Renal cortex interstitium (tissue), 15 donors: ENCODE data around the gene EPN2. TPM values are rescaled to one million over a fixed set of nuclear protein-coding genes. Genes with fewer than 3 reads are reported as not detected.
"Not testable (repeated sequence)": the region's sequence is repeated elsewhere in the genome, so short reads cannot be mapped to it uniquely, and the experiment has no call there.

Source experiments
- DNase-seq, 11 donors: peaks; one replicate each; pipeline ENCODE4 v3.0.0-alpha.2; 2013; ENCODE audit warnings: low read depth in 9 of 11, low spot score in 4 of 11; ENCODE audit errors: extremely low read depth in 1 of 11
- long read RNA-seq, 16 experiments: transcript quantifications; one replicate each; lab custom pipeline, GENCODE V29; 2026
- polyA plus RNA-seq, 3 donors: library from polyadenylated mRNA; unstranded; fragments of 120-200 nt; gene quantifications; one replicate each; pipeline ENCODE4 v1.2.1, GENCODE V29; 2013; ENCODE audit not compliant: insufficient read length in 3 of 3

The EPN2 gene
- 10 to 100 TPM; 45.8 to 52.2 (median 48.6) TPM for polyA plus RNA-seq
- long read RNA-seq, donor 1, full-length matches to known transcripts: 15 of 15 reads
- long read RNA-seq, donor 1, partial matches to known transcripts: 0 of 15 reads
- long read RNA-seq, donor 1, other reads (novel, unspliced or antisense): 0 of 15 reads
- long read RNA-seq, donor 2, full-length matches to known transcripts: 17 of 17 reads
- long read RNA-seq, donor 2, partial matches to known transcripts: 0 of 17 reads
- long read RNA-seq, donor 2, other reads (novel, unspliced or antisense): 0 of 17 reads
- long read RNA-seq, donor 3, full-length matches to known transcripts: 19 of 47 reads
- long read RNA-seq, donor 3, partial matches to known transcripts: 28 of 47 reads
- long read RNA-seq, donor 3, other reads (novel, unspliced or antisense): 0 of 47 reads
- long read RNA-seq, donor 4, full-length matches to known transcripts: 12 of 24 reads
- long read RNA-seq, donor 4, partial matches to known transcripts: 12 of 24 reads
- long read RNA-seq, donor 4, other reads (novel, unspliced or antisense): 0 of 24 reads
- long read RNA-seq, donor 5: 0 reads
- long read RNA-seq, donor 6, full-length matches to known transcripts: 22 of 30 reads
- long read RNA-seq, donor 6, partial matches to known transcripts: 8 of 30 reads
- long read RNA-seq, donor 6, other reads (novel, unspliced or antisense): 0 of 30 reads
- long read RNA-seq, donor 7, full-length matches to known transcripts: 10 of 85 reads
- long read RNA-seq, donor 7, partial matches to known transcripts: 70 of 85 reads
- long read RNA-seq, donor 7, other reads (novel, unspliced or antisense): 5 of 85 reads
- long read RNA-seq, donor 8: 0 reads
- long read RNA-seq, donor 9, transcript EPN2-221 (3 exons, 309 nt): major isoform, 11 of 13 reads
- long read RNA-seq, donor 9, partial matches to known transcripts: 0 of 13 reads
- long read RNA-seq, donor 9, other reads (novel, unspliced or antisense): 0 of 13 reads
- long read RNA-seq, donor 10, full-length matches to known transcripts: 12 of 158 reads
- long read RNA-seq, donor 10, partial matches to known transcripts: 67 of 158 reads
- long read RNA-seq, donor 10, other reads (novel, unspliced or antisense): 79 of 158 reads
- long read RNA-seq, donor 11, full-length matches to known transcripts: 15 of 24 reads
- long read RNA-seq, donor 11, partial matches to known transcripts: 9 of 24 reads
- long read RNA-seq, donor 11, other reads (novel, unspliced or antisense): 0 of 24 reads
- long read RNA-seq, donor 12, full-length matches to known transcripts: 9 of 9 reads
- long read RNA-seq, donor 12, partial matches to known transcripts: 0 of 9 reads
- long read RNA-seq, donor 12, other reads (novel, unspliced or antisense): 0 of 9 reads
- long read RNA-seq, donor 13: 0 reads
- long read RNA-seq, donor 14, full-length matches to known transcripts: 8 of 8 reads
- long read RNA-seq, donor 14, partial matches to known transcripts: 0 of 8 reads
- long read RNA-seq, donor 14, other reads (novel, unspliced or antisense): 0 of 8 reads
- long read RNA-seq, donor 15, full-length matches to known transcripts: 1 of 1 reads
- long read RNA-seq, donor 15, partial matches to known transcripts: 0 of 1 reads
- long read RNA-seq, donor 15, other reads (novel, unspliced or antisense): 0 of 1 reads
- long read RNA-seq, donor 16, full-length matches to known transcripts: 33 of 653 reads
- long read RNA-seq, donor 16, partial matches to known transcripts: 580 of 653 reads
- long read RNA-seq, donor 16, other reads (novel, unspliced or antisense): 40 of 653 reads

DNA sequence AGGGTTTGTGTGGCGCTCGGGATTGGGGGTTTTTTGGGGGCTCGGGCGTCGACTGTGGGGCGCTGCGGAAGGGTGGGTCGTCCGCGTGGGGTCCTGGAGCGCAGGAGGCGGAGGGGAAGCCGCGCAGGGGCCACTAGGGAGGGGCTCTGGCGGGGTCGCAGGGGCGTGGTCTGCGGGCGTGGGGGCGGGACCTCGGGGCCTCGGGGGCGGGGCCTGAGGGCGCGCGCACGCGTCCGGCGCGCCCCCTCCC lies at the start of gene EPN2:
Gene EPN2, plus strand, starts transcription at position 228 of the 250 bp plus-strand sequence. CDS start 45,754 bp downstream, outside the sequence.
- DNase-seq: peak in 4 of 11 donors; percentile 43 to 67 (median 60)

DNA sequence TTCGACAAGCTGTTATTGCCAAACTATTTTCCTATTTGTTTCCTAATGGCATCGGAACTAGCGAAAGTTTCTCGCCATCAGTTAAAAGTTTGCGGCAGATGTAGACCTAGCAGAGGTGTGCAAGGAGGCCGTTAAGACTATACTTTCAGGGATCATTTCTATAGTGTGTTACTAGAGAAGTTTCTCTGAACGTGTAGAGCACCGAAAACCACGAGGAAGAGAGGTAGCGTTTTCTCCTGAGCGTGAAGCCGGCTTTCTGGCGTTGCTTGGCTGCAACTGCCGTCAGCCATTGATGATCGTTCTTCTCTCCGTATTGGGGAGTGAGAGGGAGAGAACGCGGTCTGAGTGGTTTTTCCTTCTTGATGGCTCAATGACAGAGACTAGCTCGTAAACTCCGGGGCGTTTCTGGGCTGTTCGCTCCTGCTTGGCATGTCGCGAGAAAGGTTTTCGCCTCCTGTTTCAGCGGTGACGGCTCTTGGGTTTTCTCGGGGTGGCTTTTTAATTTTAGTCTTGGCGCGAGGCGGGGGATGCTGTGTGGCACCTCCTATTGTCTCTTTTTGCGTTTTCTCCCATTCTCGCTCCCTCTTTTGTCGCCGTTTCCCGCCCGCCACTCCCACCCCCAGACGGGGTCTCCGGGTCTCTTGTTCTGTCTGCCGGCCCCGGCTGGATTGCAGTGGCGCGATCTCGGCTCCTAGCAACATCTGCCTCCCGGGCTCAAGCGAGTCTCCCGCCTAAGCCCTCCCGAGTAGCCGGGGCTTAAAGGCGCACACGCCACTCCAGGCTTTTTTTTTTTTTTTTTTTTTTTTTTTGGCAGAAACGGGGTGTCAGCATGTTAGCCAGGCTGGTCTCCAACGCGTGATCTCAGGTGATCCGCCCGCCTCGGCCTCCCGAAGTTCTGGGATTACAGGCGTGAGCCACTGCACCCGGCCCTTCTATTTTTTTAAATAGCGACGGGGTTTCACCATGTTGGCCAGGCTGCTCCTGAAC lies 49.0 kb upstream of the EPN2 start:
- DNase-seq: not testable (repeated sequence)

DNA sequence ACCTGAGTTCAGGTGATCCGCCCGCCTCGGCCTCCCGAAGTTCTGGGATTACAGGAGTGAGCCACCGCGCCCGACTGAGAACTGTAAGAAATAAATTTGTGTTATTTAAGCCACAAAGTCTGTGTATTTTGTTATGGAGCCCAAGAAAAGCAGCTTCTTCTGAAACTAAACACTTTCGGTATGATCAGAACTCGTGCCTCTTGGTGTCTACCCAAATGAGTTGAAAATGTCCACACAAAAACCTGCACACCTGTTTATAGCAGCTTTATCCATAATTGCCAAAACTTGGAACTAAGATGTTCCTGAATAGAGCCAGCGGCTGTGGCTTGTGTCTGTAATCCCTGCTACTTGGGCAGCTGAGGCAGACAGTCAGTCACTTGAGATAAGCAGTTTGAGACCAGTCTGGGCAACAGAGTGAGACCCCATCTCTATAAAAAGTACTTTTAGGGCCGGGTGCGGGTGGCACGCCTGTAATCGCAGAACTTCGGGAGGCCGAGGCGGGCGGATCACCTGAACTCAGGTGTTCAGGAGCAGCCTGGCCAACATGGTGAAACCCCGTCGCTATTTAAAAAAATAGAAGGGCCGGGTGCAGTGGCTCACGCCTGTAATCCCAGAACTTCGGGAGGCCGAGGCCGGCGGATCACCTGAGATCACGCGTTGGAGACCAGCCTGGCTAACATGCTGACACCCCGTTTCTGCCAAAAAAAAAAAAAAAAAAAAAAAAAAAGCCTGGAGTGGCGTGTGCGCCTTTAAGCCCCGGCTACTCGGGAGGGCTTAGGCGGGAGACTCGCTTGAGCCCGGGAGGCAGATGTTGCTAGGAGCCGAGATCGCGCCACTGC lies 48.1 kb upstream of the EPN2 start:
- DNase-seq: not testable (repeated sequence)

DNA sequence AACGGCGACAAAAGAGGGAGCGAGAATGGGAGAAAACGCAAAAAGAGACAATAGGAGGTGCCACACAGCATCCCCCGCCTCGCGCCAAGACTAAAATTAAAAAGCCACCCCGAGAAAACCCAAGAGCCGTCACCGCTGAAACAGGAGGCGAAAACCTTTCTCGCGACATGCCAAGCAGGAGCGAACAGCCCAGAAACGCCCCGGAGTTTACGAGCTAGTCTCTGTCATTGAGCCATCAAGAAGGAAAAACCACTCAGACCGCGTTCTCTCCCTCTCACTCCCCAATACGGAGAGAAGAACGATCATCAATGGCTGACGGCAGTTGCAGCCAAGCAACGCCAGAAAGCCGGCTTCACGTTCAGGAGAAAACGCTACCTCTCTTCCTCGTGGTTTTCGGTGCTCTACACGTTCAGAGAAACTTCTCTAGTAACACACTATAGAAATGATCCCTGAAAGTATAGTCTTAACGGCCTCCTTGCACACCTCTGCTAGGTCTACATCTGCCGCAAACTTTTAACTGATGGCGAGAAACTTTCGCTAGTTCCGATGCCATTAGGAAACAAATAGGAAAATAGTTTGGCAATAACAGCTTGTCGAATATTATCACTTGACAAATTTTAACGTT lies 47.3 kb upstream of the EPN2 start:
- DNase-seq: not testable (repeated sequence)

DNA sequence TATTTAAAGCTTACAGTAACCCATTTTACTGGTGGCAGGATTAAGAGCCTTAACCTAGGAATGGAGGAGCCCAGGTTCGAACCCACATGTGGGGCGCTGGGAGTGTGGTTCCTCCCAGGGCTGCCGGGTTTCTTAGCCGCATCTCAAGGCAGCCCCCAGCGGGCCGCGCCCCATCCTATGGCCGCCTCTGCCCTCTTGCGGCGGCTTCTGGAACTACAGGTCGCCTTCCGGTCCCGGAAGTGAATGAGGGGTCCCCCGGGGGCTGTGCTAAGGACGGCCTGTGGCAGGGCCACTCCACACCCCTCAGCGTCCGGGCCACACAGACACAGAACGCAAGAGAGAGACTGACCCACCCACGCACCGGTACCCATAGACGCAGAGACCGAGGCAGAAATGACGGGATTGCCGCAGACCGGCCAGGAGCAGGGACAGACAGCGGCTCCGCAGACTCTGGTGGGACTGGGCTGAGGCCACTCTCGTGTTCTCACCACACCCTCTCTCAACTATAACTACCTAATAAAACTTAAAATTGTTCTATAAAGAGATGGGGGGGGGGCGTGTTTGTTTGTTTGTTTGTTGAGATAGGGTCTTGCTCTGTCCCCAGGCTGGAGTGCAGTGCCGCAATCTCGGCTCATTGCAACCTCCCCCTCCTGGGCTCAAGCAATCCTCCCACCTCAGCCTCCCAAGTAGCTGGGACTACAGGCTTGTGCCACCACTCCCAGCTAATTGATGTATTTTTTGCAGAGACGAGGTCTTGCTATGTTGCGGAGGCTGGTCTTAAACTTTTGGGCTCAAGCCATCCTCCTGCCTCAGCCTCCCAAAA lies 40.6 kb upstream of the EPN2 start:
- DNase-seq: not testable (repeated sequence)

DNA sequence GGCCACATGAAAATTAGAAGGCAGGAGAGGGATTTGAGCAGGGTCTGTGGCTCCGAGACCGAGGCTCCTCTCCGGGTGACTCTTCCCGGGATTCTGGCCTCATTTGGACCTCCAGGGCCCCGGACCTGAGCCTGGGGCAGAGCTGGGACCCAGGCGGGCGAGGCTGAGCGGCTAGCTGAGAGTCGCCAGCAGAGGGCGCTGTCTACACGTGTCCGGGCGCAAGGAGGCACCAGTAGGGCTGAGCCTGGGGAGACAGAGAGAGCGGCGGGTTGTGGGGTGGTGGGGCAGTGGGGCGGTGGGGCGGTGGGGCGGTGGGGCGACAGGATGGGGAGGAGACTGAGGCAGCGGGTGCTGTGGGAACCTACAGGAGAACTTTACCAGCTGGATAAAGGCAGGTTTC lies 34.7 kb upstream of the EPN2 start:
- not testable (repeated sequence) for DNase-seq

DNA sequence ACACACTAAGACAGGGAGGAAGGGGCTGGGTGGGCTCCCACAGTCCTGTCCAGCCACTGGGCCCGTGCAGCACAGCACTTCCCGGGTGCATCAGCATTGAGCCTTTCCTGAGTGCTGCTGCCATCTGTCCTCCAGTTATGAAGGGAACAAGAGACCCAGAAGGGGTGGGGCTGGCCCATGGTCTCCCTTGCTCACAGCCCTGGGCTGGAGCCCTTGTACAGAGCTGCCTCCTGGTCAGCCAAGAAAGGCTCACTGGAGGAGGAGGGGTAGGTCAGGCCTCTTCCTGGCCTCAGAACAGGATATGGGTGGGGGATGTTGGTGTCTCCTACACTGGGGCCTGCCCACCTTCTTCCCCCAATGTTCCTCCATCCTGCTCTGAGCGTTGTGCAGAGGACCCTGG lies 33.7 kb upstream of the EPN2 start:
- not testable (repeated sequence) for DNase-seq

DNA sequence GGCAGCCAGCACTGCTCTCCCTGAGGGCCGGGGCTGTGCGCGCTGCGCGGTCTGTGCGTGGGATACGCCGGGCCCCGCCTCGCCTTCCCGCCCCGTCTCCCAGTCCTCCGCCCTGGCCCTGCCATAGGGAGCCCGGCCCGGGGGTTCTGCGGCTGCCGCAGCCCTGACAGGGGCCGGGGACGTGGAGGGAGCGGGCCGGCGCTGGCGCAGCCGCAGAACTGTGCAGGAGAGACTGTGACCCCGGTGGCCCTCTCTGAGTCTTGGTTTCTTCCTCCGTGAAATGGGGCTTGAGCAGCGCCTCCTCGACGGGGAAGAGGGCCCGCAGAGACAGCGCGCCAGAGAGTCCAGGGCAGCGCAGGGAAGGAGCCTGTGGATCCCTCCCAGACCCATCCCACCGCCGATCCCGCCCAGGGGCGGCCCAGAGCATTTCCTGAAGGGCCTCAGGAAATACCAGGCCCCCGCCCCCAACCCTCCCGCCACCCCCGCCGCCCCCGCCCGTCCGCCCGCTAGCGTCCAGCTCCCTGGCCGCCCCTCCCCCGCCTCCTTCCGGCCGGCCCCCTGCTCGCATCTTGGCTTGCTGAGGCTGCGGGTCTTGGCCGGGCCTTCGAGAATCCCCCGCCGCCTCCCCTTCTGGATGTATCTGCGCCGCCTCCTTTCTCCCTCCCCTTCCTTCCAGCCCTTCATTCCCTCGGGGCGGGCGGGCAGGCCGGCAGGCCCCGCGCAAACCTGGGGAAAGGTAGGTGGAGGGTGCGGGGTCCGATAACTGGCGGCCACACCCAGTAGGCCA lies 21.9 kb upstream of the EPN2 start:
- not testable (repeated sequence) for DNase-seq

DNA sequence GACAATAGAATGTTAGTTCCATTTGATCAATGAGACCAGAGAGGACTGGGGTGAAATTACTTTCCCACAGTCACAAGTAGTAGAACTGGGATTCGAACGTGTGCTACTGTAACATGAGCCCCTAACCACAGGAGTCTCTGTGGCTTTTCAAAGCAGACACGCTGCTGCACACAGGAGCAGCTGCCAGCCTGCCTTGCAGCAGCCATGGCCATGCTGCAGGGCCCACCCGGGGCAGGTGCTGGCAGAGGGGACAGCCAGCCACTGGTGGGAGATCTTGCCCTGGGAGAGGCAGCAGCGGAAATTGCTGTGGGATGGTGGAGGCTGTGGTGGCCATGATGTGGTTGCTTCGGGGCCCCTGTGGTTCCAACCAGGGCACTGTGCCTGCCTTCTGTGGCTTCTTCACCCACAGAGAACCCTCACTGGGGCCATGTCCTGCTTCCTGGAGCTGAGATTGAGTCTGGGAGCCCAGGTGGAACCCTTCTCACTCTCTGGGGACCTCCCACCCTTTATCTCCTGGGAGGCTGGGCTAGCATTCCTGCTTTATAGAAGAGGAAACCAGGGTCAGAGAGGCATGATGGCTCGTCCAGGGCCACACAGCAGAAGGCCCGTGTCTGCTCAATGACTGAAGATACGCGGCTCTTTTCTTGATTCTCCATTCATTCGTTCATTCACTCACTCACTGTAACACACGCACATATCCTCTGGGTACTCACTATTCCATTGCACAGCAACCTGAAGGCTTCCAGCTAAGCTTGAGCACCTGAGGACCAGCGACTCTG lies 20.8 kb upstream of the EPN2 start:
- DNase-seq: not testable (repeated sequence)

DNA sequence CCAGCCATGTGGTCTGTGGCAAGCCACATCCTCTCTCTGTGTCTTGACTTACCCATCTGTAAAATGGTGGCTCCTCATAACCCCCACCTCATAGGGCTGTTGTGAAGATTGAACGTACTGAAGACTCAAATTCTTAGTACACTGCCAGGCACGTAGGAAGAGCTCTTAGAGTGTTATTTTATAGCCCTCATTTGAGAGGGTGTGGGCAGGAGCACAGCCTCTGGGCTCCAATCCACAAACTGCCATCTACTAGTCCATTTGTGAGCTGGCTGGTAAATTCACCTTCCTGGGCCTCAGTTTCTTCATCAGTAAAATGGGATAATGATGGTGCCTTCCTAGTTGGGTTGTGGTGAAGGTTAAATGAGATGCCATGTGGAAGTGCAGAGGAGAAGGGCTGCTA lies 18.3 kb upstream of the EPN2 start:
- DNase-seq: not testable (repeated sequence)

DNA sequence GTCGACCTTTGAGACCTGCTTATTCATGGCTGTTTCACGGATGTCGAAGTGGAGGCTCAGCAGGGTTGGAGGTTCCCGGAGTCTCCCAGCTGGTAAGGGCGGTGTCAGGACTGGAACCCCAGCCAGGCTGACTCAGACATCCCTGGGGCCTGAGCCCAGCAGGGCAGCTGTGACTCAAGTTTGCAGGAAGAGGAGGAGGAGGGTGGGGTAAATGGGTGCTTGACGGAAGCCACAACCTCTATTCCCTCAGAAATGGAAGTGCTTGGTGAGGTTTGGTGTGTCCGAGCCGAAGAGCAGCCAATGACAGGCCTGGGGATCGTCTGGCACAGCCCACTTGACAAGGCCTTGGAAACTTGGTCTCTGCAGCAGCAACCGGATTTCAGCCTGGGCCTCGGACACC lies 17.8 kb upstream of the EPN2 start:
- not testable (repeated sequence) for DNase-seq

DNA sequence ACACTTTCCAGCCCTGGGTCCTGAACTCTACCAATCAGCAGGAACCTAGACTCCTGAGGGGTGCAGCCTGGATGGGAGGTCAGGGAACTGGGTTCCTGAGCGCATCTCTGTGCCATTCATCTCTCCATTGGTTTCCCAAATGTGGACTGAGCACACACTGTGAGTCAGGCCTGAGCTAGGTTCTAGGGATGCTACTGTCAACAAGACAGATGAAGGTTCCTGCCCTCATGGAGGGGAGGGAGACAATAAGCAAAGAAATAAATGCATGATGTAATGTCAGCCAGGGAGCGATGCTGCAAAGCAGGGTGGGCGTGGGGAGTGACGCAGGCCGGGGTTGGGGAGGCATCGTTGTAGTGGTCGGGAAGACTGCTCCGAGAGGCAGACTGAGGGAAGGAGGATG lies 17.0 kb upstream of the EPN2 start:
- not testable (repeated sequence) for DNase-seq
